Right hindlimb (tissue), 1 donor: ENCODE results near the gene KCTD5.
"Not testable (repeated sequence)": the region's sequence is repeated elsewhere in the genome, so short reads cannot be mapped to it uniquely, and the experiment has no call there.

Source experiments
- DNase-seq: peaks from one replicate; pipeline ENCODE4 v3.0.0-alpha.2; 2018

KCTD5 gene

GRCh38 chr16:2673066-2673999 lies 9.0 kb upstream of the KCTD5 start:
- DNase-seq: peak; percentile 98

- no peak for DNase-seq
These were observed 7.3 kb upstream of the KCTD5 start for GRCh38 chr16:2675021-2675420.

- no peak for DNase-seq
These were observed 6.6 kb upstream of the KCTD5 start for GRCh38 chr16:2675714-2676113.

- DNase-seq: not testable (repeated sequence)
These were observed 5.4 kb upstream of the KCTD5 start for GRCh38 chr16:2676937-2677336.

GRCh38 chr16:2678206-2678965 lies 3.9 kb upstream of the KCTD5 start:
- not testable (repeated sequence) for DNase-seq

GRCh38 chr16:2679902-2680301 lies 2.4 kb upstream of the KCTD5 start:
- peak; percentile 52 for DNase-seq

GRCh38 chr16:2680360-2680759 lies 2.0 kb upstream of the KCTD5 start:
- not testable (repeated sequence) for DNase-seq

- DNase-seq: not testable (repeated sequence)
These were observed 718 bp downstream of the KCTD5 start for GRCh38 chr16:2683041-2683440.

GRCh38 chr16:2686075-2686474 lies 3.8 kb downstream of the KCTD5 start:
- DNase-seq: not testable (repeated sequence)

- DNase-seq: no peak
These were observed 4.7 kb downstream of the KCTD5 start for GRCh38 chr16:2686912-2687507.

GRCh38 chr16:2687531-2688308 lies 5.4 kb downstream of the KCTD5 start:
- no peak for DNase-seq

GRCh38 chr16:2689422-2689821 lies 7.1 kb downstream of the KCTD5 start:
- DNase-seq: not testable (repeated sequence)

- no peak for DNase-seq
These were observed 7.9 kb downstream of the KCTD5 start for GRCh38 chr16:2689968-2690801.

- no peak for DNase-seq
These were observed 8.5 kb downstream of the KCTD5 start for GRCh38 chr16:2690852-2691251.

- DNase-seq: no peak
These were observed 9.3 kb downstream of the KCTD5 start for GRCh38 chr16:2691491-2692248.

GRCh38 chr16:2692251-2692947 lies 10.1 kb downstream of the KCTD5 start:
- DNase-seq: peak; percentile 63

- DNase-seq: peak; percentile 66
These were observed 10.8 kb downstream of the KCTD5 start for GRCh38 chr16:2692948-2693651.

- DNase-seq: not testable (repeated sequence)
These were observed 14.4 kb downstream of the KCTD5 start for GRCh38 chr16:2696601-2697250.

- no peak for DNase-seq
These were observed 15.2 kb downstream of the KCTD5 start for GRCh38 chr16:2697401-2697948.
